ENCODE results near the gene TGIF2. TPM values are rescaled to one million over a fixed set of nuclear protein-coding genes. Genes with fewer than 3 reads are reported as not detected.

The TGIF2 gene
- total and polyA plus RNA-seq, 2 donors (not counting 1 experiment from before 2014, with no cell fraction given), result 24.0 to 45.6 TPM

GRCh38 chr20:36593347-36593929 lies 20.0 kb downstream of the TGIF2 start:
- Histone ChIP-seq H3K4me2 (replicated peaks; ENCODE audit: low read depth, low read length, poor library complexity, severe bottlenecking) (peak overlapping the region; percentile 71), H3K36me3 (replicated peaks in 1 of 2; ENCODE audit: control extremely low read depth in 1 of 2, control insufficient read depth in 1 of 2, extremely low read depth in 1 of 2, insufficient read depth in 2 of 2, low read length in 1 of 2) (peaks cover 0 to 21% of the 10 kb centered on the region in 2 experiments), H3K79me2 (ENCODE audit: control insufficient read depth, insufficient read depth, low read length) (peaks cover 29% of the 10 kb centered on the region), H3K4me1 (ENCODE audit: control insufficient read depth in 2 of 2, insufficient read depth in 2 of 2, low read length in 2 of 2) (peaks cover 34 to 39% of the 10 kb centered on the region in 2 donors), H3K9me3 (ENCODE audit: control extremely low read depth in 1 of 3, control insufficient read depth in 2 of 3, insufficient read depth in 1 of 3, low read length in 2 of 3) (peaks cover 0 to 4% (median 0%) of the 10 kb centered on the region in 3 donors), H3K27ac (ENCODE audit: low read length in 2 of 2) (peak overlapping the region; percentile 78 to 89), H4K20me1 (ENCODE audit: control insufficient read depth, insufficient read depth, low read length, poor library complexity, severe bottlenecking) (peaks cover 4% of the 10 kb centered on the region), H3K9ac (ENCODE audit: low read length) (peak overlapping the region; percentile 24), H3K27me3 (replicated peaks in 1 of 4; ENCODE audit: control extremely low read depth in 1 of 4, control insufficient read depth in 3 of 4, insufficient read depth in 4 of 4, low read length in 3 of 4) (no peaks in the 10 kb centered on the region), H2AFZ (ENCODE audit: insufficient read depth, low read depth, low read length, poor library complexity, severe bottlenecking) (no peak overlapping the region), H3K4me3 (ENCODE audit: control extremely low read depth in 1 of 5, extremely low read depth in 1 of 5, insufficient read depth in 1 of 5, low read depth in 2 of 5, low read length in 4 of 5) (peak overlapping the region in 1 of 5 experiments; percentile 6)
- intact Hi-C loops (cut with micrococcal nuclease), result no loop called here
- ChIA-PET CTCF (interaction anchor here (0.5 to 4.2 kb wide), 12 partner anchors 9 to 112 kb away, joined by 3 to 82 read pairs (median 6); partner anchors contain the start of genes RAB5IF, SLA2 and TGIF2), POLR2A (interaction anchor here (0.7 to 3.8 kb wide), 4 partner anchors 12 to 585 kb away, joined by 3 to 98 read pairs (median 43); partner anchors contain the start of genes RAB5IF and TGIF2)
- H3K27ac Mint-ChIP-seq, result peak overlapping the region; percentile 80
- no peaks in the 10 kb centered on the region for H3K27me3 Mint-ChIP-seq
- no peaks in the 10 kb centered on the region for H3K9me3 Mint-ChIP-seq (ENCODE audit: insufficient read depth)
- WGBS (ENCODE audit: insufficient coverage), result 100% methylated on average over 5 of the region's 5 CpGs
- TF ChIP-seq EZH2 (IDR thresholded peaks at IDR 0.05; ENCODE audit: borderline replicate concordance, insufficient read depth, low read depth, low read length, poor library complexity, severe bottlenecking), result no peak
- TF ChIP-seq, protein P1, sequence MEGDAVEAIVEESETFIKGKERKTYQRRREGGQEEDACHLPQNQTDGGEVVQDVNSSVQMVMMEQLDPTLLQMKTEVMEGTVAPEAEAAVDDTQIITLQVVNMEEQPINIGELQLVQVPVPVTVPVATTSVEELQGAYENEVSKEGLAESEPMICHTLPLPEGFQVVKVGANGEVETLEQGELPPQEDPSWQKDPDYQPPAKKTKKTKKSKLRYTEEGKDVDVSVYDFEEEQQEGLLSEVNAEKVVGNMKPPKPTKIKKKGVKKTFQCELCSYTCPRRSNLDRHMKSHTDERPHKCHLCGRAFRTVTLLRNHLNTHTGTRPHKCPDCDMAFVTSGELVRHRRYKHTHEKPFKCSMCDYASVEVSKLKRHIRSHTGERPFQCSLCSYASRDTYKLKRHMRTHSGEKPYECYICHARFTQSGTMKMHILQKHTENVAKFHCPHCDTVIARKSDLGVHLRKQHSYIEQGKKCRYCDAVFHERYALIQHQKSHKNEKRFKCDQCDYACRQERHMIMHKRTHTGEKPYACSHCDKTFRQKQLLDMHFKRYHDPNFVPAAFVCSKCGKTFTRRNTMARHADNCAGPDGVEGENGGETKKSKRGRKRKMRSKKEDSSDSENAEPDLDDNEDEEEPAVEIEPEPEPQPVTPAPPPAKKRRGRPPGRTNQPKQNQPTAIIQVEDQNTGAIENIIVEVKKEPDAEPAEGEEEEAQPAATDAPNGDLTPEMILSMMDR (IDR thresholded peaks at IDR 0.05), result no peak
- peaks cover 55% of the 10 kb centered on the region for H3K4me1 Mint-ChIP-seq
- ATAC-seq (ENCODE audit: low read depth), result no peak
- no peak overlapping the region for H3K4me3 Mint-ChIP-seq
- peak; percentile 52 for DNase-seq

- H3K27ac Mint-ChIP-seq, result peak overlapping the region; percentile 90
- peaks cover 0 to 4% (median 0%) of the 10 kb centered on the region in 3 donors for H3K9me3 ChIP-seq (ENCODE audit: control extremely low read depth in 1 of 3, control insufficient read depth in 2 of 3, insufficient read depth in 1 of 3, low read length in 2 of 3)
- no peaks in the 10 kb centered on the region for H3K36me3 ChIP-seq (replicated peaks in 1 of 2; ENCODE audit: control extremely low read depth in 1 of 2, control insufficient read depth in 1 of 2, extremely low read depth in 1 of 2, insufficient read depth in 2 of 2, low read length in 1 of 2)
- peaks cover 5% of the 10 kb centered on the region for H3K79me2 ChIP-seq (ENCODE audit: control insufficient read depth, insufficient read depth, low read length)
- H3K9ac ChIP-seq (ENCODE audit: low read length), result peak overlapping the region; percentile 2
- H2AFZ ChIP-seq (ENCODE audit: insufficient read depth, low read depth, low read length, poor library complexity, severe bottlenecking), result no peak overlapping the region
- 0% methylated on average over 3 of the region's 5 CpGs for WGBS (ENCODE audit: insufficient coverage)
- peaks cover 40 to 54% of the 10 kb centered on the region in 2 donors for H3K4me1 ChIP-seq (ENCODE audit: control insufficient read depth in 2 of 2, insufficient read depth in 2 of 2, low read length in 2 of 2)
- peak overlapping the region; percentile 31 for H3K4me3 Mint-ChIP-seq
- no peaks in the 10 kb centered on the region for H3K9me3 Mint-ChIP-seq (ENCODE audit: insufficient read depth)
- ChIA-PET POLR2A (no interaction called here), CTCF (interaction anchor here (1.6 to 1.9 kb wide), 2 partner anchors 11 to 25 kb away, joined by 3 to 7 read pairs; no protein-coding TSS in a partner anchor)
- DNase-seq (peak; percentile 56), ATAC-seq (ENCODE audit: low read depth) (no peak)
- no peaks in the 10 kb centered on the region for H4K20me1 ChIP-seq (ENCODE audit: control insufficient read depth, insufficient read depth, low read length, poor library complexity, severe bottlenecking)
- TF ChIP-seq, protein P1 (IDR thresholded peaks at IDR 0.05), result no peak
- TF ChIP-seq EZH2 (IDR thresholded peaks at IDR 0.05; ENCODE audit: borderline replicate concordance, insufficient read depth, low read depth, low read length, poor library complexity, severe bottlenecking), result no peak
- peak overlapping the region in 1 of 5 experiments; percentile 44 for H3K4me3 ChIP-seq (ENCODE audit: control extremely low read depth in 1 of 5, extremely low read depth in 1 of 5, insufficient read depth in 1 of 5, low read depth in 2 of 5, low read length in 4 of 5)
- peaks cover 58% of the 10 kb centered on the region for H3K4me1 Mint-ChIP-seq
- no peaks in the 10 kb centered on the region for H3K27me3 Mint-ChIP-seq
- intact Hi-C loops (cut with micrococcal nuclease), result loop anchor here (10.0 kb wide), 1 partner anchor 575 kb away; the partner anchor contains the start of genes MROH8 and RPN2
- no peaks in the 10 kb centered on the region for H3K27me3 ChIP-seq (replicated peaks in 1 of 4; ENCODE audit: control extremely low read depth in 1 of 4, control insufficient read depth in 3 of 4, insufficient read depth in 4 of 4, low read length in 3 of 4)
- peak overlapping the region; percentile 1 to 43 for H3K27ac ChIP-seq (ENCODE audit: low read length in 2 of 2)
- H3K4me2 ChIP-seq (replicated peaks; ENCODE audit: low read depth, low read length, poor library complexity, severe bottlenecking), result peak overlapping the region; percentile 58
Observed at GRCh38 chr20:36599912-36600345, 26.5 kb downstream of the TGIF2 start.

Measured in B cell (primary cell).